ENCODE measurements around the gene TTC9.

TTC9 gene

GRCh38 chr14:70641548-70642302, at the start of gene TTC9:
Gene TTC9 (plus strand): TSS chr14:70641916. CDS start chr14:70642130, 214 bp downstream.
- DNase-seq, result no peak

- no peak for DNase-seq
Measured at GRCh38 chr14:70594461-70594860, 47.3 kb upstream of the TTC9 start.

- DNase-seq, result no peak
Measured at GRCh38 chr14:70595443-70596185, 46.1 kb upstream of the TTC9 start.

- DNase-seq, result no peak
Measured at GRCh38 chr14:70597731-70598130, 44.0 kb upstream of the TTC9 start.

- no peak for DNase-seq
Measured at GRCh38 chr14:70599345-70599744, 42.4 kb upstream of the TTC9 start.

GRCh38 chr14:70600382-70601157, 41.1 kb upstream of the TTC9 start, which contains the start of gene MED6:
Gene MED6 (minus strand): TSS chr14:70600655. CDS start chr14:70600637, 18 bp downstream.
- peak; percentile 84 for DNase-seq

- no peak for DNase-seq
Measured at GRCh38 chr14:70601162-70601561, 40.6 kb upstream of the TTC9 start.

- no peak for DNase-seq
Measured at GRCh38 chr14:70602254-70602653, 39.5 kb upstream of the TTC9 start.

- DNase-seq, result no peak
Measured at GRCh38 chr14:70611216-70611615, 30.5 kb upstream of the TTC9 start.

- no peak for DNase-seq
Measured at GRCh38 chr14:70616646-70617045, 25.1 kb upstream of the TTC9 start.

GRCh38 chr14:70618314-70618713, 23.4 kb upstream of the TTC9 start:
- no peak for DNase-seq

GRCh38 chr14:70619708-70620107, 22.0 kb upstream of the TTC9 start:
- no peak for DNase-seq

GRCh38 chr14:70622111-70622712, 19.5 kb upstream of the TTC9 start:
- peak; percentile 10 for DNase-seq

GRCh38 chr14:70624972-70625371, 16.7 kb upstream of the TTC9 start:
- peak; percentile 5 for DNase-seq

GRCh38 chr14:70631948-70632347, 9.8 kb upstream of the TTC9 start:
- DNase-seq, result no peak

- DNase-seq, result no peak
Measured at GRCh38 chr14:70635971-70636595, 5.6 kb upstream of the TTC9 start.

- no peak for DNase-seq
Measured at GRCh38 chr14:70638416-70638815, 3.3 kb upstream of the TTC9 start.

GRCh38 chr14:70640938-70641547, 673 bp upstream of the TTC9 start:
- no peak for DNase-seq

- no peak for DNase-seq
Measured at GRCh38 chr14:70642303-70643235, 853 bp downstream of the TTC9 start.

GRCh38 chr14:70643967-70644366, 2.3 kb downstream of the TTC9 start:
- DNase-seq, result no peak

GRCh38 chr14:70645892-70646291, 4.2 kb downstream of the TTC9 start:
- no peak for DNase-seq

Data from MV-4-11 (cell line).